Eye (tissue), 1 donor: ENCODE measurements around the gene ZBTB38.

Experiments
- DNase-seq: peaks from one replicate; pipeline ENCODE4 v3.0.0-alpha.2; 2015

The ZBTB38 gene

GRCh38 chr3:141407047-141407446, 38.7 kb downstream of the ZBTB38 start:
- DNase-seq: no peak

- no peak for DNase-seq
Measured at GRCh38 chr3:141407825-141408224, 39.5 kb downstream of the ZBTB38 start.

- DNase-seq: no peak
Measured at GRCh38 chr3:141408596-141408995, 40.3 kb downstream of the ZBTB38 start.

- DNase-seq: no peak
Measured at GRCh38 chr3:141409940-141410241, 41.6 kb downstream of the ZBTB38 start.

DNA sequence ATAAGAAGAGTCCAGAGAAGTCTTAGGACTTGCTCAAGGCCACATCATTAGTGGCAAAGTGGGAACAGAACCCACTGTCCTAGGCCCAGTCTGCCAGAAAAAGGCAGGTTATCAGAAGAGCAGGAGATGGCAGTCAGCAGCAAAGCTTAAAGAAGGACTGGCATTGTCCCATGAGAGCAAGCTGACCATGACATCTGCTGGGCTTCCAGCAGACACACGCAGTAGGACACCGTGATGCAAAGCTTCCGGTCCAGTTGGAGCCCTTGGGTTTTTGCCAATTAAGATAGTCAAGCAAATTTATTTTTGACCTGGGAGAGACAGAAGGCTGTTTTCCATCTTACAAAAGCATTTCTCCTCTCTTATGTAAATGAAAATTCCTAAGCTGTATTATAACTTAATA, 42.1 kb downstream of the ZBTB38 start:
- DNase-seq: no peak

DNA sequence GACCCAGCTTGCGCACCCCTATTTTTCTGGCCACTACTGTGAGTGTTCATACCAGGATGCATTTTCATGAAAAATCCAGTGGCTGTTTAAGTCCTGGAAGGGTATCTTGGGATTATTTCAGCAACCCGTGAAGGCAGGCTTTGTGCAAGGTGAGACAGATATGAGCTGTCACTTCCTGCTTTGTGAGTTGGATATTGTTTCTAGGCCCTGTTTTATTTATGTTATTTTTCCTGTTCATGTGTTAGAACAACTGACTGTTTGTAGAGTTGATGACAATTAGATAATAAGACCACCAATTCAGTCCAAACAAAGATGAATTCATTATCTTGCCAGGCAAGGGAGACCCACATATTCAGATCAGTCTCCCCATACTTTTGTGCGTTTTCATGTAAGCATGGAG, 42.5 kb downstream of the ZBTB38 start:
- no peak for DNase-seq

- DNase-seq: no peak
Measured at GRCh38 chr3:141411251-141411771, 43.0 kb downstream of the ZBTB38 start.

DNA sequence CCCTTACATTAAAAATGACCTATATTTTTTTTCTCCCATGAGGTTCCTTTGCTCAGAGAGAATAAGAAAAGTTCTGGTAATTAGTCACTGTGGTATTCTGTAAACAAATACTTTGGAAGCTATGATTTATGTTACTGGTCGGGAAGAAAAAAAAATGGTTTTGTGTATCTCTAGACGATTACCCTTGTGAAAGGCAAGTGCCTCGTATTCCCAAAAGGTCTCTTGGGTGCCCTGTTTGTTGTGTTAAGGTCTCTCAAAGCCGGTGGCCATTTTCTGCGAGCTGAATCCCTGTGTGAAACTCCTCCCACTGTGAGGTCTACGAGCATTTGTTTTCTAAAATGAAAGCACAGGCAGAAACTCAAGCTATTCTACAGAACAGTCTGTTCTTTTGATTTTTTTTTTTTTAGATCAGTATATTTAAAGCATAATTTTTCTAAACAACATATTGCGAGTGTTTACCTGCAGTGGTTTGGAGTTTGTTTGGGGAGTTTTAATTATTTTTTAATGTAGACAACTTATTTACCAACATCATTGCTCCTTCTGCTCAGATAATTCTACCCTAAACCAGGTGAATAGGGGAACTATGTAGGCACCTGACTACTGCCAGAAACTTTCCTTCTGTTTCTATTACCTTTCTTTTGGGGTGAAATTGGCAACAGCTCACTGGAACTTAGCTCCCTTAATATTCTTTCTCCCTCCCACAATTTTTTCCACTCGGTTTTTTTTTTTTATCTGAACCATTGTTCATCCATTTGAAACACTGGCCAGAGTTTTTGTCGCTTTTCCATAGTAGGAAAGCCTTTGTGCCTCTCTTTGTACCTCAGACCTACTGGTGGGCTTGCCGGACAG, 44.0 kb downstream of the ZBTB38 start:
- peak; percentile 75 for DNase-seq

DNA sequence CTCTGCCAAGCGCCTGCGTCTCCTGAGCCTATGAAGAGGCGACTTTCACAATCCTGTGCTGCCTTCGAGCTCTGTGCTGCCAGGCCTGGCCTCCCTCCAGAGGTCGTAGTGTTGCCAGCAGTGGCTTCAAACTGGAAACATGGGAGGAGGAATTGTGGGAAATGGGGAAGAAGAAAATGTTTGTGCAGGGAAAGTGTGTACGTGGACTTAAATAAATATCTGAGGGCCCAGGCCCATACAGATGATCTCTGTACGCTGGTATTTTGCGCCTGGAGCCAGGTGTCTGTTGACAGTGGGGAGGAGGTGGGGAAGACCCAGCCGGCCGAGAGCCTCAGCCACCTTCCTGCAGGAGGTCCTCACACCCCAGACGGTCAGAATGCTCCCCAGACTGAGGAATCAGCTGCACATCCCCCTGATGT, 44.6 kb downstream of the ZBTB38 start:
- DNase-seq: no peak

DNA sequence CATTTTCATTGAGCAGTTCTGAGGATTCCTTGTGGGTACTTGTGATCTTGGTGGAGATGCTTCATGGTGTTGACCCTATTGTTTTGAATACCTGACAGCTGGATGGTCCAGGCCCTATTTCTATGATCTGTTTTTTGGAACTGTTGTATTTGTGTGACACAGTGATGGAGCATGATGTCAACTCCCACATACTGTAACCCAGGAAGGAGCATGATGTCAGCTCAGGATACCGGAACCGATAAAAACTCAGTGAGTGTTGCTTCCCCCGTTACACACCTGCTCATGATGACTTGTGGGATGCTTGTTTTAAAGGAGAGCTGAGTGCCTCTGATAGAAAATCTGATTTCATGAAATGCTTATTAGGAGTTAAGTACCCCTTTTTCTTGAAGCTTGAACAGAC, 45.1 kb downstream of the ZBTB38 start:
- no peak for DNase-seq

GRCh38 chr3:141413801-141414689, 45.7 kb downstream of the ZBTB38 start:
- DNase-seq: no peak

GRCh38 chr3:141414800-141415462, 46.6 kb downstream of the ZBTB38 start:
- no peak for DNase-seq

DNA sequence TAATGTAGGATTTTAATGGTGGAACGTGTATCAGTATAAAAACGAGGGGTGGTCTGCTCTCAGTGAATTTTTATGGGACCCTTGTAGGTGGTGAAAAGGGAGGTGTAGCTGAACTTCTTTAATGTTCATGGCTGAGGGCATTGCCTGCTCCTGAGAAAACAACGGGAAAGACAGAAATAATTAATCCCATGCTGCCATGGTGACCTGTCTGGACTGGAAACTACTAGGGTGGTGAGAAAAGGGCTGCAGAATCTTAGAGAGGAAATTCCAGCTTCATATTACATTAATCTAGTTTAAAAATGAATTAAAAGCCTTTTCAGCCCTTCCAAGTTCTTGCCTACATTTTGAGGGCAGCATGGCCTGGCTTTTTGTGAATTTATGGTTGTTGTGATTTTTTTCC, 47.6 kb downstream of the ZBTB38 start:
- DNase-seq: no peak
